Tibial nerve (tissue), 4 donors: Measurements from ENCODE around the gene TNFAIP2. TPM values are rescaled to one million over a fixed set of nuclear protein-coding genes. Genes with fewer than 3 reads are reported as not detected.

ENCODE experiments used
- total RNA-seq, 4 donors: library from RNA; depleted of rRNA; stranded (reverse); fragments of >200 nt; gene quantifications; one replicate each; pipeline ENCODE4 v1.1.0, GENCODE V29; 2016

The TNFAIP2 gene
- total RNA-seq, 4 donors from 2014 or later: 42.9 to 49.4 (median 47.8) TPM

Other genes with a start within 250 kb of the TNFAIP2 start
- gene AMN, start 200.8 kb upstream of the TNFAIP2 start, total RNA-seq: under 1 TPM in 1 of 4 donors, not detected in 3; 0.21 TPM
- 100 to 1,000 TPM; 115 to 172 (median 134) TPM for gene CDC42BPB, start 65.9 kb upstream of the TNFAIP2 start, total RNA-seq
- not detected for gene LBHD2, start 39.3 kb upstream of the TNFAIP2 start, total RNA-seq
- 1 to 10 TPM in 2 of 4 donors, under 1 TPM in 2; 0.63 to 2.1 (median 1.3) TPM for gene EXOC3L4, start 28.7 kb upstream of the TNFAIP2 start, total RNA-seq
- gene EIF5, start 210.8 kb downstream of the TNFAIP2 start, total RNA-seq: 100 to 1,000 TPM; 128 to 226 (median 160) TPM